Measurements from ENCODE around the gene TAAR8. TPM values are rescaled to one million over a fixed set of nuclear protein-coding genes. Genes with fewer than 3 reads are reported as not detected.
A peak's percentile ranks its signal among the peaks of the same experiment; 100 is the strongest.
"Not testable (repeated sequence)": the region's sequence is repeated elsewhere in the genome, so short reads cannot be mapped to it uniquely, and the experiment has no call there.

TAAR8 gene
- total RNA-seq, 1 donor from 2014 or later: not detected

- intact Hi-C loops (cut with DNase I): no loop called here
- no peaks in the 10 kb centered on the region for H3K27me3 ChIP-seq (ENCODE audit: low read depth)
These were observed 22.0 kb upstream of the TAAR8 start for GRCh38 chr6:132530293-132530974.

GRCh38 chr6:132534546-132534945 lies 17.9 kb upstream of the TAAR8 start:
- DNase-seq; H3K27ac ChIP-seq; H3K27me3 ChIP-seq (ENCODE audit: low read depth); H3K36me3 ChIP-seq; ATAC-seq; H3K4me3 ChIP-seq; H3K9me3 ChIP-seq; H3K4me1 ChIP-seq; intact Hi-C loops (cut with DNase I): not testable (repeated sequence)

More at GRCh38 chr6:132530293-132530974, 22.0 kb upstream of the TAAR8 start:
- Histone ChIP-seq H3K9me3 (no peaks in the 10 kb centered on the region), H3K4me3 (no peak overlapping the region), H3K36me3 (no peaks in the 10 kb centered on the region), H3K4me1 (peaks cover 4% of the 10 kb centered on the region), H3K27ac (no peak overlapping the region)
- ATAC-seq (peak; percentile 76 to 88), DNase-seq (no peak)
- peak; percentile 82 for TF ChIP-seq CTCF (IDR thresholded peaks at IDR 0.05)

- no peaks in the 10 kb centered on the region for H3K36me3 ChIP-seq
- no peak for DNase-seq
- no peak overlapping the region for H3K4me3 ChIP-seq
- TF ChIP-seq CTCF (IDR thresholded peaks at IDR 0.05): no peak
- intact Hi-C loops (cut with DNase I): no loop called here
- H3K9me3 ChIP-seq: no peaks in the 10 kb centered on the region
- ATAC-seq: no peak
- no peaks in the 10 kb centered on the region for H3K4me1 ChIP-seq
- H3K27me3 ChIP-seq (ENCODE audit: low read depth): no peaks in the 10 kb centered on the region
- H3K27ac ChIP-seq: no peak overlapping the region
These were observed 15.3 kb upstream of the TAAR8 start for GRCh38 chr6:132537145-132537544.

GRCh38 chr6:132537977-132538376 lies 14.5 kb upstream of the TAAR8 start, which contains the start of gene TAAR9:
Gene TAAR9 (plus strand): TSS chr6:132538277. CDS start chr6:132538290, 13 bp downstream.
- H3K4me1 ChIP-seq: no peaks in the 10 kb centered on the region

GRCh38 chr6:132544826-132545225 lies 7.6 kb upstream of the TAAR8 start:
- Histone ChIP-seq H3K36me3 (no peaks in the 10 kb centered on the region), H3K27ac (no peak overlapping the region), H3K9me3 (no peaks in the 10 kb centered on the region), H3K27me3 (ENCODE audit: low read depth) (no peaks in the 10 kb centered on the region), H3K4me1 (no peaks in the 10 kb centered on the region), H3K4me3 (no peak overlapping the region)
- no peak for TF ChIP-seq CTCF (IDR thresholded peaks at IDR 0.05)
- DNase-seq: no peak
- intact Hi-C loops (cut with DNase I): no loop called here
- no peak for ATAC-seq

More at GRCh38 chr6:132537977-132538376, 14.5 kb upstream of the TAAR8 start, which contains the start of gene TAAR9:
- no peak for TF ChIP-seq CTCF (IDR thresholded peaks at IDR 0.05)
- no peak within 1 kb of the TSS for H3K4me3 ChIP-seq
- H3K27me3 ChIP-seq (ENCODE audit: low read depth): no peaks in the 10 kb centered on the region
- DNase-seq: no peak
- no peaks in the 10 kb centered on the region for H3K9me3 ChIP-seq
- H3K27ac ChIP-seq: no peak within 1 kb of the TSS
- no peak for ATAC-seq
- H3K36me3 ChIP-seq: no peaks in the 10 kb centered on the region
- intact Hi-C loops (cut with DNase I): no loop called here

- intact Hi-C loops (cut with DNase I): no loop called here
- no peak overlapping the region for H3K4me3 ChIP-seq
- DNase-seq (no peak), ATAC-seq (no peak)
- H3K36me3 ChIP-seq: no peaks in the 10 kb centered on the region
- no peaks in the 10 kb centered on the region for H3K27me3 ChIP-seq (ENCODE audit: low read depth)
- TF ChIP-seq CTCF (IDR thresholded peaks at IDR 0.05): no peak
- no peaks in the 10 kb centered on the region for H3K4me1 ChIP-seq
- no peaks in the 10 kb centered on the region for H3K9me3 ChIP-seq
- H3K27ac ChIP-seq: no peak overlapping the region
These were observed 3.6 kb upstream of the TAAR8 start for GRCh38 chr6:132548746-132549463.
